Effector memory CD4-positive, alpha-beta T cell (primary cell): ENCODE results near the gene IPO7.

Experiments used
- DNase-seq, 3 donors: peaks; one replicate each; pipeline ENCODE4 v3.0.0-alpha.2; 2020
- H3K27ac ChIP-seq: 2 replicates; pipeline ENCODE4 v1.7.0; 2013; ENCODE audit warnings: mild to moderate bottlenecking, low read length, moderate library complexity; ENCODE audit not compliant: insufficient read depth, poor library complexity, severe bottlenecking
- H3K27me3 ChIP-seq: replicated peaks from 2 replicates; pipeline ENCODE4 v1.7.0; 2013; ENCODE audit warnings: mild to moderate bottlenecking, low read length; ENCODE audit not compliant: insufficient read depth, control insufficient read depth, poor library complexity, severe bottlenecking
- H3K36me3 ChIP-seq: 2 replicates; pipeline ENCODE4 v1.7.0; 2013; ENCODE audit warnings: mild to moderate bottlenecking, low read length, moderate library complexity; ENCODE audit not compliant: control insufficient read depth, insufficient read depth
- H3K4me1 ChIP-seq: 2 replicates; pipeline ENCODE4 v1.7.0; 2013; ENCODE audit warnings: low read length, mild to moderate bottlenecking; ENCODE audit not compliant: control insufficient read depth, insufficient read depth, poor library complexity, severe bottlenecking
- H3K4me3 ChIP-seq: 2 replicates; pipeline ENCODE4 v1.7.0; 2013; ENCODE audit warnings: low read length, low read depth, mild to moderate bottlenecking; ENCODE audit not compliant: insufficient read depth, poor library complexity, severe bottlenecking
- H3K9me3 ChIP-seq: 2 replicates; pipeline ENCODE4 v1.7.0; 2013; ENCODE audit warnings: mild to moderate bottlenecking, low read length, moderate library complexity; ENCODE audit not compliant: control insufficient read depth

The IPO7 gene

DNA sequence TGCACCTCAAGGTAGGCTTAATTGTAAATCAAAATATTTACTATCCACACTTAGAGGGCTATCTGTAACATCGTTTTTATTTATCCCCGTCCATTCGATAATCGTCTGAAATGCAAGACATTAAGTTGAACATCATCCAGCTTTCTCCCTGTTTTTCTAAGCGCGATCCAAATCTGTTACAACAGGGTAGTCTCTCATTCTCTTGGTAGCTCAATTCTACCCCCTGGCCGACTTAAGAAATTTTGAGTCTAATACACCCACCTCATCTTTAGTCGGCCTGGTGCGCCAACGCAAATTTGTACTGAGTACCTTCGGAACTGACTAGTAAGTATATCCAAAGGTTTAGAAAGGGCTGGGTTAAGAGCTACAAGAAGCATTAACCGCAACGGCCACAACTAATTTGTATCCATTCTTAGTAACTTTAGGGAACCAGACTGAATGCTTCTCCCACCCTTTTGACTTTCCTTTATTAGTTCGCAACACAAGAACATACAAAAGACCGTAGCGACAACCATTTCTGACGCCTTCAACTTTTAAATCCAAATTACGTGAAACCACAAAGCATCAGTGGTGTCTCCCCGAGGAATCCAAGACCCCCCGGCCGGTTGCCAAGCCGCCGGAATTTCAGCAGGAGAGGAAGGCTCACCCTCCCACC lies 75.3 kb downstream of the IPO7 start:
- peaks cover 5% of the 10 kb centered on the region for H3K4me1 ChIP-seq
- peak overlapping the region; percentile 94 for H3K27ac ChIP-seq
- no peaks in the 10 kb centered on the region for H3K27me3 ChIP-seq
- H3K4me3 ChIP-seq, result peak overlapping the region; percentile 68
- H3K36me3 ChIP-seq, result no peaks in the 10 kb centered on the region
- H3K9me3 ChIP-seq, result no peaks in the 10 kb centered on the region
- DNase-seq, result peak in 1 of 3 donors; percentile 6

DNA sequence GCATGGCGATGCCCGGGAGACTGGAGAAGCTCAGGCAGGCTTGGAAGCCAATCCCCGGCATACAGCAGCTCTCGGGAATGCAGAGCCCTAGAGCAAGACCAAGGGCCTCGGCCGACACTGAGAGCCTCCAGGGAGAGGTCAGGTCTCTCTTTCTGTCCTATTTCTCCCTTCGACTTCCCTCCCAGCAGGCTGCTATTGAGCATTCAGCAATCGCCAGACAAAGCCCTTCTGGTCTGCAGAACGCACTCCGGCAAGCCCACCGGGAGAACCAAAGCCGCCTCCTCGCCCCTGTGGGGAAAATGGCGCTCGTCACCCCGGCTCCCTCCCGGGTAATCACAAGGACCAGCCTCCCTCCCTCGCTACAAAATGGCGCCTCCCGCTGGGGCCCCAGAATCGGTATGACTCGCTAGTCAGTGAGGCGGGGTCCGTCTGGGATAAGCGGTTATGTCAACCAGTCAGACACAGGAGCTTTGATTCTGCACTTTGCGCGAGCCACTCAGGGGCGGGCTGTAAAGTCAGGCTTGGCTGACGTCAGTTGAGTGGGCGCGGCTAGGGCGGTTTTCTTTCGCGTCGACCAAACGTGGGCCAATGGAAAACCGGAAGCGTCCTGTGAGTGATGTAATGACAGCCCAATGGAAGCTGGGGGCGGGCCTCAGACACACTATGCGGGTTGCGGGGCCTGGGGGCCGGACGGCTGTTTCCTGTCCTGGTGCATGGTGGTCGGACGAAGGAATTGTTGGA lies 76.0 kb downstream of the IPO7 start, which contains the start of gene ZNF143:
ZNF143 (plus strand) TSS at position 691 of the 741 bp plus-strand sequence. CDS start 10,297 bp downstream, outside the sequence.
- Histone ChIP-seq H3K27me3 (no peaks in the 10 kb centered on the region), H3K4me1 (peaks cover 5% of the 10 kb centered on the region), H3K9me3 (no peaks in the 10 kb centered on the region), H3K4me3 (peak within 1 kb of the TSS; percentile 73), H3K27ac (peak within 1 kb of the TSS; percentile 97), H3K36me3 (no peaks in the 10 kb centered on the region)
- peak; percentile 99 to 100 (median 100) for DNase-seq

DNA sequence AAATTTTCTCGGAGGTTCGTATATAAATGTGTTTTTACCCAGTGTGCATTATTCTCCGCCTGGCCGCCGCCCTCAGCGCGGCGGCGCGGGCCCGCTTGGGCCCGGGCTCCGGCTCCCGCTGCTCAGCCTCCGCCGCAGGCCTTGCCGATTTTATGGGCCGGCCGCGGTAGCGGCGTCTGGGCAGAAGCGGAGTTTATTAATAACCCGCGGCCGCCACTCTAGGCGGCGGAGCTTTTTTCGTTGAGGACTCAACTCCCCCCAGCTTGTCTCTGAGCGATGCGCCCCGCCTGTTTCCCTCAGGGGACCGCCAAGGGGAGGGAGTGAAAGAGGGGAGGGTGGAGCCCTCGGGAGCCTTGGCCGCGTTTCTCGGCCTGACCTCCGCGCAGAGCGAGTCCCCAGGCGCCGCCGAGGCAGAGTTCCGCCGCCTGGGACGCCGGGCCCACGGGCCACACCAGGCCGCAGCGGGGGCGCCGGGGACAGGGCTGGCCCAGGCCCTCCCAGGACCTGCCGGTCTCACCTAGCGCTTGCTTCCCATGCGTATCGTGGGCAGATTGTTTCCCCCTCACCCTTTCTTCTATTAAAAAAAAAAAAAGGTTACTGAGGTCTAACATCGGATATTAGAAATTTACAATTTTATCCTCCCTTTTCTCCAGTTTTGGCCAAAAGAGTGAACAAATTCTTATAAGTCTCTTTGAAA lies 76.8 kb downstream of the IPO7 start:
- peak overlapping the region; percentile 97 for H3K27ac ChIP-seq
- DNase-seq, result peak; percentile 65 to 74 (median 70)
- H3K9me3 ChIP-seq, result no peaks in the 10 kb centered on the region
- no peaks in the 10 kb centered on the region for H3K27me3 ChIP-seq
- H3K4me3 ChIP-seq, result peak overlapping the region; percentile 73
- no peaks in the 10 kb centered on the region for H3K36me3 ChIP-seq
- H3K4me1 ChIP-seq, result peaks cover 5% of the 10 kb centered on the region

DNA sequence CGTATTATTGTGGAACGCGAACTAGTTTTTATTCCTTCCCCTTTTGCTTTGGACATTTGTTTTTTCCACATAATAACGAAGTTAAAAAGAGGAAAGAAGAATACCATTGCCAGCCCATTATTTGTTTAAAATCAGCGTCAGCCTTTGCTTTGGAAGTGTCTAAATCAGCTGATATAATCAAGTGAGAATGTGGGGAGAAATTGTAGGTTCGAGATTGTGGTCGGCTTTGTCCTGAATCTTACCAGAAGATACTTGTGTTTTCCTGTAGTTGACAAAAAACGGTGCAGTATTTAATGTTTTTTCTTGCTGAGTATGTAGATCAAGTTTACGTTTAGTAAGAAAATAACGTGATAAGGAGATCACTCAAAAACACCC lies 77.3 kb downstream of the IPO7 start:
- H3K9me3 ChIP-seq, result no peaks in the 10 kb centered on the region
- H3K36me3 ChIP-seq, result no peaks in the 10 kb centered on the region
- no peak for DNase-seq
- no peaks in the 10 kb centered on the region for H3K27me3 ChIP-seq
- peaks cover 5% of the 10 kb centered on the region for H3K4me1 ChIP-seq
- peak overlapping the region; percentile 97 for H3K27ac ChIP-seq
- H3K4me3 ChIP-seq, result peak overlapping the region; percentile 73

DNA sequence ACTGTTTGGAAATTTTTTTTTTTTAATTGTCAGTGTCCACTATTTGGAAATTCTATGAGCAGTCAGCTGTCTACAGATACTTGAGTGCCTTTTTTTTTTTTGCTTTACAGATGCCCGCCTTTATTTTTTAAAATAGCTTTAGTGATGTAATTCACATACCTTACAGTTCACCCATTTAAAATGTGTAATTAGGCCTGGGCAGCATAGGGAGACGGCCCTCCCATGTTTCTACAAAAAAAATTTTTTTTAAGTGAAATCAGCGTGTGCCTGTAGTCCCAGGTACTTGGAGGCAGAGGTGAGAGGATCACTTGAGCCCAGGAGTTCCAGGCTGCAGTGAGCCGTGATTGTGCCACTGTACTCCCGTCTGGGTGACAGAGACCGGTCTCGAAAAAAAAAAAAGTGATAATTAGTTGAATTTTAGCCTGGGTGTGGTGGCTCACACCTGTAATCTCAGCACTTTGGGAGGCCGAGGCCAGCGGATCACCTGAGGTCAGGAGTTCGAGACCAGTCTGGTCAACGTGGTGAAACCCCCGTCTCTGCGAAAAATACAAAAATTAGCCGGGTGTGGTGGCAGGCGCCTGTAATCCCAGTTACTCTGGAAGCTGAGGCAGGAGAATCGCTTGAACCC lies 77.8 kb downstream of the IPO7 start:
- peaks cover 5% of the 10 kb centered on the region for H3K4me1 ChIP-seq
- no peaks in the 10 kb centered on the region for H3K9me3 ChIP-seq
- DNase-seq, result no peak
- no peaks in the 10 kb centered on the region for H3K27me3 ChIP-seq
- peak overlapping the region; percentile 97 for H3K27ac ChIP-seq
- peak overlapping the region; percentile 73 for H3K4me3 ChIP-seq
- H3K36me3 ChIP-seq, result no peaks in the 10 kb centered on the region

DNA sequence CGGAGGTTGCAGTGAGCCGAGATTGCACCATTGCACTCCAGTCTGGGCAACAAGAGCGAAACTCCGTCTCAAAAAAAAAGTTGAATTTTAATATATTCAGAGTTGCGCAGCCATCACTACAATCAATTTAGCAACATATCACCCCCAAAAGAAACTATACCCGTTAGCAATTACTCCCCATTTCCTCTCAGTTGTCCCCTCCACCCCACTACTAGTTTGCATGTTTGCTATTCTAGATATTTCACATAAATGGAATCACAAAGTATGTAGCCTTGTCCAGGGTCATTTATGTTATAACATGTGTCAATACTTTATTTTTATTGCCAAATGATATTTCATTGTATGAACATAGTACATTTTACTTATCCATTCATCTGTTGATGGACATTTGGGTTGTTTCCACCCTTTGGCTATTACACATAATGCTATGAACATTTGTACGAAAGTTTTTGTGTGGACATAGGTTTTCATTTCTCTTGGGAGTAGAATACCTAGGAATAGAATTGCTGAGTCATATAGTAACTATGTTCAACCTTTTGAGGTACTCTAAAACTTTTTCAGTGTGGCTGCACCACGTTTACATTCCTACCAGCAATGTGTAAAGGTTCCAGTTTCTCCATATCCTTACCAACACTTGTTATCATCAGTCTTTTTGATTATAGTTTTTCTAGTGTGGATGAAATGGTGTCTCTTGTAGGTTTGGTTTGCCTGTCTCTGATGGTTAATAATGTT lies 78.5 kb downstream of the IPO7 start:
- Histone ChIP-seq H3K27me3 (no peaks in the 10 kb centered on the region), H3K36me3 (no peaks in the 10 kb centered on the region), H3K9me3 (no peaks in the 10 kb centered on the region), H3K27ac (no peak overlapping the region), H3K4me1 (peaks cover 5% of the 10 kb centered on the region), H3K4me3 (no peak overlapping the region)
- no peak for DNase-seq

DNA sequence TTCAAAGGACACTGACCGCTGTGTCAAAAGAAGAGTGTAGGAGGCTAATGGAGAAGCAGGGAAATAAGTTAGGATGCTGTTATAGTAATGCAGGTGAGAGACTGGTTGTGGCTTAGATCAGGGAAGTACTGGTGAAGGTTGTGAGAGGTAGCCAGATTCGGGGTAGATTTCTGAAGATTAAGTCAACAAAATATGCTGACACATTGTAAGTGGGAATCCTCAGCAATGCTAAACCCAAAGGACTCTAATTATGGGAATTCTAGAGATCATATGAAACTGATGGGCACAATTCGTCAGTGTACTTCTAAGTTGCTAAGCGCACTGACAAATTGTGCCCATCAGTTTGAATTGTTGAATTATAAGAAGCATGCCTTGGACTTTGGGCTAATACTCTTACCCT lies 86.3 kb downstream of the IPO7 start:
- H3K27me3 ChIP-seq, result no peaks in the 10 kb centered on the region
- peaks cover 29% of the 10 kb centered on the region for H3K36me3 ChIP-seq
- no peak for DNase-seq
- H3K9me3 ChIP-seq, result no peaks in the 10 kb centered on the region
- H3K4me3 ChIP-seq, result no peak overlapping the region
- no peak overlapping the region for H3K27ac ChIP-seq
- no peaks in the 10 kb centered on the region for H3K4me1 ChIP-seq

DNA sequence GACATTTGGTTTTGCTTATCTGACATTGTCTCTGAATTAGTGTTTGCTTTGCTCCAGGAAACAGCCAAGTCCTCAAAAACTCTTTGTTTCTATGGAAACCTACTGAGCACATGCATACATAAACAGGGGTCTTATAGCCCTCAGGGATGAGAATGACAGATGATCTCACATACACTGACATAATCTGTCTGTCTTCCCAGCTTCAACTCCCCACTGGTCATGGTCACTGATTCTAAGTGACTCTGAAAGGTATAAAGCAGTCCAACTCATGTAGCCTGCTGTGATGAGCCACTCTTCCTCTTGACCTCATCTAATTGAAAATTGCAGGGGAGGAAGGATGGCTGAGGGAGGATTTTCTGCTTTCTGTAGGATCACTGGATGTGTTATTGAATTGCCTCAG lies 89.0 kb downstream of the IPO7 start:
- H3K36me3 ChIP-seq, result peaks cover 39% of the 10 kb centered on the region
- no peak overlapping the region for H3K4me3 ChIP-seq
- H3K27me3 ChIP-seq, result no peaks in the 10 kb centered on the region
- no peak overlapping the region for H3K27ac ChIP-seq
- no peaks in the 10 kb centered on the region for H3K4me1 ChIP-seq
- DNase-seq, result no peak
- no peaks in the 10 kb centered on the region for H3K9me3 ChIP-seq

DNA sequence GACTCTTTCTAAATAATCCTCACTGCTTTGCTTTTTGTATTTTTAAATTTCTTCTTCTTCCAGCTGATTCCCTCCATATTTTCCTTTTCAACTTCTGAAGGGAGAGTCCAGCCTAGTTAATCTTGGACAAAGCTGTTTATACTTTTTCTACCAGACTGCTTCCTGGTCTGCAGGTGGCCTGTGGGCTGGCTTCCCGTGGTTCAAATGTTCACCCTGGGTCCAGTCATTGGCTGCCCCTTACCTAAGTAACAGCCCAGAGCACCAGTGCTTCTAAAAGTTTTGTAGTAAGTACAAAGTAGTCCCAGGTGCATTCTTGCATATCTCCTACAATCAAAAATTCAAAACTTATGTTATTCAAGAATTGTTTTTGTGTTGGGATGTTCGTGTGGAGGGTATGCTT lies 95.4 kb downstream of the IPO7 start:
- Histone ChIP-seq H3K27me3 (no peaks in the 10 kb centered on the region), H3K4me3 (no peak overlapping the region), H3K27ac (no peak overlapping the region), H3K9me3 (no peaks in the 10 kb centered on the region), H3K36me3 (peaks cover 39% of the 10 kb centered on the region), H3K4me1 (no peaks in the 10 kb centered on the region)
- no peak for DNase-seq
